Measurements from ENCODE around the gene PLCB2.

DNA sequence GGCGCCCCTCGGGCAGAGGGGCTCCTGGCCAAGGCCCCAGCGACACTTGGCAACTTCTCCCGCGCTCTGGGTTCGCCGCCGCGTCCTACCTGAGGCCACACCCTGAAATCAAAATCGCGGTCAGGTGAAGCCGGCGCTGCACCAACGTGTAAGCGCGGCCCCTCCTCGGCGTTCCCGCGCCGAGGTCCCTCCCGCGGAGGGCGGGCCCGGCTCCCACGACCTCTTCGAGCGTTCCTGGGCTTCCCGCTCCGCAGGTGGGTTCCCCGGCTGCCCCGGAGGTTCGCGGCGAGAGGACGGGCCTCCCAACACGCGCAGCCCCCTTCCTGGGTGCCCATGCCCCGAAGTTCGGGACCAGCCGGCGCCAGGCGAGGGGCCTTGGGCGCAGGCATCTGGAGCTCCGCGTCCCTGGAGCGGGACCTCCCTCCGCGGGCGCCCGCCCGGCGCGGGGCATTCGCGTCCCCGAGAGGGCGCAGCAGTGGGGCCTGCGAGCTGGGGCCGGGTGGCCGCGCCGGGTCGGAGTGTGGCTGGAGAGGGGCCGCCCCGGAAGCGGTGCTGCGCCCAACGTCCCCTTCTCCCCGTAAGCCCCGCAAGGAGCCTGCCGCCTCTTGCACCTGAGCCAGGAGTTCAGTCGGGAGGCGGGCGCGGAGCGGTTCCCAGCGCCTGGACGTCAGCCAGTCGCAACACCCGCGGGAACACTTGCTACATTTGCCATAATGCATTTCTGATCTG lies 55.1 kb downstream of the PLCB2 start:
- TF ChIP-seq, protein P1, sequence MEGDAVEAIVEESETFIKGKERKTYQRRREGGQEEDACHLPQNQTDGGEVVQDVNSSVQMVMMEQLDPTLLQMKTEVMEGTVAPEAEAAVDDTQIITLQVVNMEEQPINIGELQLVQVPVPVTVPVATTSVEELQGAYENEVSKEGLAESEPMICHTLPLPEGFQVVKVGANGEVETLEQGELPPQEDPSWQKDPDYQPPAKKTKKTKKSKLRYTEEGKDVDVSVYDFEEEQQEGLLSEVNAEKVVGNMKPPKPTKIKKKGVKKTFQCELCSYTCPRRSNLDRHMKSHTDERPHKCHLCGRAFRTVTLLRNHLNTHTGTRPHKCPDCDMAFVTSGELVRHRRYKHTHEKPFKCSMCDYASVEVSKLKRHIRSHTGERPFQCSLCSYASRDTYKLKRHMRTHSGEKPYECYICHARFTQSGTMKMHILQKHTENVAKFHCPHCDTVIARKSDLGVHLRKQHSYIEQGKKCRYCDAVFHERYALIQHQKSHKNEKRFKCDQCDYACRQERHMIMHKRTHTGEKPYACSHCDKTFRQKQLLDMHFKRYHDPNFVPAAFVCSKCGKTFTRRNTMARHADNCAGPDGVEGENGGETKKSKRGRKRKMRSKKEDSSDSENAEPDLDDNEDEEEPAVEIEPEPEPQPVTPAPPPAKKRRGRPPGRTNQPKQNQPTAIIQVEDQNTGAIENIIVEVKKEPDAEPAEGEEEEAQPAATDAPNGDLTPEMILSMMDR (IDR thresholded peaks at IDR 0.05) = no peak
- no peak for TF ChIP-seq EZH2 (IDR thresholded peaks at IDR 0.05; ENCODE audit: borderline replicate concordance, insufficient read depth, low read depth, low read length, poor library complexity, severe bottlenecking)
